Mucosa of descending colon (tissue), 3 donors: Measurements from ENCODE around the gene SUGP1. TPM values are rescaled to one million over a fixed set of nuclear protein-coding genes. Genes with fewer than 3 reads are reported as not detected.
"Not testable (repeated sequence)": the region's sequence is repeated elsewhere in the genome, so short reads cannot be mapped to it uniquely, and the experiment has no call there.

Experiments
- ATAC-seq: fragments of 200-7000 bp; cut with Tn5 transposase; one replicate; pipeline ENCODE4 v1.9.1; 2020; ENCODE audit warnings: mild to moderate bottlenecking, moderate library complexity
- DNase-seq, 3 donors: peaks; one replicate each; pipeline ENCODE4 v3.0.0-alpha.2; 2020
- H3K36me3 ChIP-seq: fragments of 200-600 bp; one replicate; pipeline ENCODE4 v1.8.0; 2021; ENCODE audit warnings: low read depth, mild to moderate bottlenecking
- H3K4me1 ChIP-seq: fragments of 200-600 bp; one replicate; pipeline ENCODE4 v1.8.0; 2021; ENCODE audit warnings: low read depth, mild to moderate bottlenecking
- H3K4me3 ChIP-seq: fragments of 200-600 bp; one replicate; pipeline ENCODE4 v1.8.0; 2021; ENCODE audit warnings: mild to moderate bottlenecking
- H3K9me3 ChIP-seq: fragments of 200-600 bp; one replicate; pipeline ENCODE4 v1.8.0; 2021; ENCODE audit warnings: mild to moderate bottlenecking
- CTCF ChIP-seq: fragments of 200-600 bp; IDR thresholded peaks from one replicate; pipeline ENCODE4 v1.8.0; 2022; ENCODE audit warnings: antibody characterized with exemption, mild to moderate bottlenecking
- intact Hi-C, 2 donors: fragments of 100-400 bp; cut with DNase I in 1 of 2; cut with micrococcal nuclease in 1 of 2; formaldehyde crosslinking; loops; one replicate each; pipeline versions ENCODE4 v1.11.0 to v1.11.1; 2022; cut with DNase I, micrococcal nuclease
- total RNA-seq, 3 donors: library from RNA; stranded (reverse); fragmentation: NEBNext Ultra II Directional in 2 of 3; extraction: Animal tissue kit (Norgen Biotek cat#: 25700) in 2 of 3; gene quantifications; one replicate each; pipeline versions ENCODE4 v1.2.1 to v1.2.4, GENCODE V29; 2021 to 2023
- donor health status: DM: no; HTN: no; CAD: no; lungs with moderate emphysema.
- donor health status: DM: no; HTN: no; CAD: no.
- donor health status: DM: no; HTN: yes; CAD: no.

Gene SUGP1
- total RNA-seq, 3 donors from 2014 or later = 41.0 to 46.7 (median 45.9) TPM

DNA sequence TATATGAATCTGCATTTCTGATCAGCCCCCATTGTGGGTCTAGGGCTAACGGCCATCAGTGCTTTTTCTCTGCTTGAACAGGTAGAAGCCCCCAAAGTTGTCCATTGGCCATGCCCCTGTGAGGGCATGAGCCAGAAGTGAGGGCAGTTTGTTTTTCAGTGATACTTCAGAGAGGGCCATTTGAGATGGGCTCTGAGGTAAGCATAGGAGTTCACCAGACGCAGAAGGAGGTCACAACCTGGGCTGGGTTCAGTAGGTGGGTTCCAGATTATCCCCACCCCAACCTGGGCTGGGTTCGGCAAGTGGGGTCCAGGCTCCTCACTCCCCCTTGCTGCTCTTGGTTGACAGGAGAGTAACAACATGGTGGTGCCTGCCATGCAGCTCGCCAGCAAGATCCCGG lies 33.7 kb upstream of the SUGP1 start:
- no peak for TF ChIP-seq CTCF
- Histone ChIP-seq H3K9me3 (no peaks in the 10 kb centered on the region), H3K36me3 (peaks cover 18% of the 10 kb centered on the region), H3K4me1 (no peaks in the 10 kb centered on the region), H3K4me3 (no peak overlapping the region)
- intact Hi-C loops = no loop called here
- DNase-seq (no peak), ATAC-seq (no peak)

GRCh38 chr19:19352823-19353222 lies 32.5 kb upstream of the SUGP1 start:
- no peak for TF ChIP-seq CTCF
- DNase-seq (no peak), ATAC-seq (no peak)
- Histone ChIP-seq H3K4me3 (no peak overlapping the region), H3K4me1 (no peaks in the 10 kb centered on the region), H3K9me3 (no peaks in the 10 kb centered on the region), H3K36me3 (peaks cover 18% of the 10 kb centered on the region)
- intact Hi-C loops = no loop called here

DNA sequence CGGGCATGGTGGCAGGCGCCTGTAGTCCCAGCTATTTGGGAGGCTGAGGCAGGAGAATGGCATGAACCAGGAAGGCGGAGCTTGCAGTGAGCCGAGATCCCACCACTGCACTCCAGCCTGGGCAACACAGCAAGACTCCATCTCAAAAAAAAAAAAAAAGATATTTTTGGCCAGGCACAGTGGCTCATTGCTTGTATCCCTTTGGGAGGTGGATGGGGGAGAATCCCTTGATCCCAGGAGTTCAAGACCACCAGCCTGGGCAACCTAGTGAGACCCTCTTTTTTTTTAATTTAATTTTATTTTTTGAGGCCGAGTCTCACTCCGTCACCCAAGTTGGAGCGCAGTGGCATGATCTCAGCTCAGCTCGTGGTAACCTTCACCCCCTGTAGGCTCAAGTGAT lies 30.4 kb upstream of the SUGP1 start:
- H3K9me3 ChIP-seq, H3K4me1 ChIP-seq, intact Hi-C loops, DNase-seq, H3K4me3 ChIP-seq, ATAC-seq: not testable (repeated sequence)
- H3K36me3 ChIP-seq = peaks cover 18% of the 10 kb centered on the region

DNA sequence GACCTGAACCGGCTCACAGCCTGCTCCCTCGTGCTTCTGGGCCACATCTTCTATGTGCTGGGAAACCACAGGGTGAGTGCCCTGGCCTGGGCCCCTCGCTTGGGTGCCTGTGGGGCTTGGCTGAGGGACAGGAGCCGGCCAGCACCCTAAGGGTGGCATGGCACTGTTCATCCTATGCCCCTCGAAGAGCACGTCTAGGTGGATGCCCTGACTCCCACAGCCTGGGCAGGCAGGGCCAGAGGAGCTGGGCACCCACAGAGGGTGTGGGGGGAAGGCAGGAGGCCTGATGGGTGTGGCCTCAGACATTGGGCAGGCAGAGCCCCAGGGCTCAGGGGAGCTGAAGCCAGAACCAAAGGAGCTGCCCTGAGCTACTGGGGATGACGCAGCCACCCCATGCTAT lies 29.1 kb upstream of the SUGP1 start:
- ATAC-seq = no peak
- intact Hi-C loops = no loop called here
- Histone ChIP-seq H3K4me1 (no peaks in the 10 kb centered on the region), H3K9me3 (no peaks in the 10 kb centered on the region), H3K4me3 (no peak overlapping the region), H3K36me3 (peaks cover 16% of the 10 kb centered on the region)
- DNase-seq = no peak
- TF ChIP-seq CTCF = no peak

DNA sequence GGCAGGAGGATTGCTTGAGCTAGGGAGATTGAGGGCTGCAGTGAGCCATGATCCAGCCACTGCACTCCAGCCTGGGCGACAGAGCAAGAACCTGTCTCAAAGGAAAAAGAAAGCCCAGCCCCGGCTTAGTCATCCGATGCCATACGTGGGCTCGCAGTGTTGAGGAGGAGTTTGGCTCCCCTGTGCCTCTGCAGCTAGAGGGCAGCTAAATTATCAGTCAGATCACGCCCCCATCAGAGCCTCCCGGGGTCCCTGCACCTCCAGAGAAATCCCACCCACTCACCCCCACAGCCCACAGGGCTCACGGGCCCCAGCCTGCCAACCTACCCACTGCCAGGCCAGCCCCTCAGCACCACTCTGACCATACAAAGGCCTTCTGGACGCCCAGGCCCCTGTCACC lies 28.0 kb upstream of the SUGP1 start:
- Histone ChIP-seq H3K4me3 (no peak overlapping the region), H3K4me1 (no peaks in the 10 kb centered on the region), H3K9me3 (no peaks in the 10 kb centered on the region), H3K36me3 (peaks cover 15% of the 10 kb centered on the region)
- no peak for ATAC-seq
- intact Hi-C loops = no loop called here
- no peak for DNase-seq
- TF ChIP-seq CTCF = no peak

GRCh38 chr19:19347401-19348110 lies 27.2 kb upstream of the SUGP1 start:
- Histone ChIP-seq H3K4me1 (no peaks in the 10 kb centered on the region), H3K9me3 (no peaks in the 10 kb centered on the region), H3K4me3 (no peak overlapping the region), H3K36me3 (peaks cover 10% of the 10 kb centered on the region)
- ATAC-seq = no peak
- DNase-seq = no peak
- no peak for TF ChIP-seq CTCF
- intact Hi-C loops = no loop called here
